ENCODE data around the gene TMEM198. TPM values are rescaled to one million over a fixed set of nuclear protein-coding genes. Genes with fewer than 3 reads are reported as not detected.

The TMEM198 gene
- total and polyA plus RNA-seq, 2 donors (not counting 3 experiments of a cell fraction or from before 2014, with no cell fraction given) = not detected

DNA sequence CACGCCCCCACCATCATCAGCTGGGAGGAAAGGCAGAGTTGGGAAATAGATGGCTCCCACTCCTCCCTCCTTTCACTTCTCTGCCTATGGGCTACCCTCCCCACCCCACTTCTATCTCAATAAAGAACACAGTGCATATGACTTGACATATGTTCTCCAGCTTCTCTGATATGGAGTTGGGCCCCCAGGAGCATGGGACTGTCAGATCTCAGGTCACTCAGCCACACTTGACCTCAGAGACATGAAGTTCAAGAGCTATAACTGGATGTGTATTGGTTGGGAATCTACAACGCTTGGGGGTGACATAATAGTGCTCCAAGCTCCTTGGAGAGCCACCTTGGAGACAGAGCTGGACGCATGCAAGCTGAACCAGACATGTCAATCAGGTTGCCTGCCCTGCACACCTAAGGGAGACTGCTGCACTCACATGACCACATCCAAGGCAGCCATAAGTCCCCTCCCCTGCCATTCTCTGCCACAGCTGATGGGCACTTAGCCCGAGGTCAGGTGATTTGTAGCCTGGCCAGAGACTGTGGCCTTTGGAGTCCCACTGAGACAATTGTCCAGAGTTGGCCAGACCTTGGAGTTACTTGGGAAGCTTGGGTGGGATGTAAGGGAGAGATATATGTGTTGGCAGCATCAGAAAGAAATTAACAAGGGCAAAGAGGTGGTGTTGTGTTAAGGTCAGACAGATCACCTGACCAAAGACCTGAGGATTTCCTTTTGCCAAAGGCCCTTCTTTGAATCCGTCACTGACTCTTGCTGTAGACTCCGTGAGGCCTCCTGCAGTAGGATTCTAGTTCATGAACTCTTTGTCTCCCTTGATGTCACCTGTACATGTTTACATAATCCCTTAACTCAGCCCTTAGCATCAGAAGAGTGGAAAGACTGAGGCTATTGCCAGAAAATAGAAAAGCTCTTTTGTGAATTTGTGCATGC lies 32.0 kb downstream of the TMEM198 start:
- dilution Hi-C loops (cut with MboI; ENCODE audit: extremely low pct_ligation_motif_present, low sequenced_read_pairs) (no loop called here), intact Hi-C loops (cut with micrococcal nuclease) (no loop called here)
- H3K4me2 ChIP-seq (ENCODE audit: insufficient read depth, low read length) = no peak overlapping the region
- FAIRE-seq (no peak), DNase-seq (ENCODE audit: low read depth, low spot score) (no peak)
- peaks cover 24 to 31% of the 10 kb centered on the region in 2 experiments for H3K27me3 ChIP-seq (ENCODE audit: control insufficient read depth in 2 of 2, insufficient read depth in 2 of 2, low read length in 2 of 2)
- no peak overlapping the region for H3K27ac ChIP-seq (ENCODE audit: insufficient read depth, low read depth, low read length)
- no peaks in the 10 kb centered on the region for H3K9me3 ChIP-seq (replicated peaks; ENCODE audit: control insufficient read depth, insufficient read depth, low read length)
- no peaks in the 10 kb centered on the region for H3K9me1 ChIP-seq (replicated peaks; ENCODE audit: control insufficient read depth, extremely low read depth, insufficient read depth, low read length)
- no peak overlapping the region for H3K9ac ChIP-seq (replicated peaks; ENCODE audit: extremely low read depth, insufficient read depth, low read length)
- TF ChIP-seq FOS (IDR thresholded peaks at IDR 0.05; ENCODE audit: borderline replicate concordance, insufficient read depth, low read length) = no peak
- TF ChIP-seq POLR2AphosphoS5 (IDR thresholded peaks at IDR 0.05; ENCODE audit: insufficient read depth, low read depth, low read length) = no peak
- TF ChIP-seq EZH2 (IDR thresholded peaks at IDR 0.05; ENCODE audit: borderline replicate concordance, low read depth, low read length, severe bottlenecking) = no peak
- TF ChIP-seq, protein P1, sequence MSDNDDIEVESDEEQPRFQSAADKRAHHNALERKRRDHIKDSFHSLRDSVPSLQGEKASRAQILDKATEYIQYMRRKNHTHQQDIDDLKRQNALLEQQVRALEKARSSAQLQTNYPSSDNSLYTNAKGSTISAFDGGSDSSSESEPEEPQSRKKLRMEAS (IDR thresholded peaks at IDR 0.05; ENCODE audit: insufficient read depth, insufficient read length) = no peak
- CTCF ChIA-PET = no interaction called here
- H3K4me3 ChIP-seq (replicated peaks in 1 of 3; ENCODE audit: insufficient read depth in 1 of 3, low read depth in 1 of 3, low read length in 3 of 3) = no peak overlapping the region
- H3K36me3 ChIP-seq (ENCODE audit: control insufficient read depth in 2 of 2, extremely low read depth in 1 of 2, insufficient read depth in 2 of 2, low read length in 2 of 2) = no peaks in the 10 kb centered on the region
- no peaks in the 10 kb centered on the region for H3K4me1 ChIP-seq (ENCODE audit: control insufficient read depth, extremely low read depth, insufficient read depth, low read length)
- H2AFZ ChIP-seq (ENCODE audit: low read depth, low read length) = no peak overlapping the region
- no TSS peak for BruUV-seq (replicated peaks)
- POLR2A ChIA-PET = no interaction called here
- H4K20me1 ChIP-seq (replicated peaks; ENCODE audit: control insufficient read depth, extremely low read depth, insufficient read depth, low read length) = no peaks in the 10 kb centered on the region
- no peaks in the 10 kb centered on the region for H3K79me2 ChIP-seq (ENCODE audit: control insufficient read depth, insufficient read depth, low read length)
